GM19372 (cell line): ENCODE results near the gene FAM187B.

Experiments used
- ATAC-seq: cut with Tn5 transposase; IDR thresholded peaks from one replicate; pipeline ENCODE4 v1.9.1; 2021; ENCODE audit warnings: mild to moderate bottlenecking, low read depth, moderate library complexity; ENCODE audit not compliant: unreplicated experiment

FAM187B gene

GRCh38 chr19:35228177-35228930 is at the start of gene FAM187B:
TSS of gene FAM187B (minus strand) at chr19:35228739. CDS start at chr19:35228680, 59 bp downstream.
- no peak for ATAC-seq

- no peak for ATAC-seq
These were observed 48.3 kb upstream of the FAM187B start for GRCh38 chr19:35276706-35277281.

- ATAC-seq: no peak
These were observed 45.8 kb upstream of the FAM187B start for GRCh38 chr19:35274323-35274722.

- no peak for ATAC-seq
These were observed 45.2 kb upstream of the FAM187B start for GRCh38 chr19:35273686-35274259.

GRCh38 chr19:35272954-35273649 is 44.6 kb upstream of the FAM187B start:
- ATAC-seq: no peak

GRCh38 chr19:35272122-35272719 is 43.7 kb upstream of the FAM187B start:
- ATAC-seq: no peak

- ATAC-seq: no peak
These were observed 43.0 kb upstream of the FAM187B start for GRCh38 chr19:35271546-35271945.

- no peak for ATAC-seq
These were observed 41.9 kb upstream of the FAM187B start for GRCh38 chr19:35270381-35270811.

- peak; percentile 57 for ATAC-seq
These were observed 41.0 kb upstream of the FAM187B start for GRCh38 chr19:35269438-35270117.

GRCh38 chr19:35268536-35269437 is 40.2 kb upstream of the FAM187B start, which contains the start of gene USF2:
TSS of gene USF2 (plus strand) at chr19:35268962. CDS start at chr19:35269102, 140 bp downstream.
- ATAC-seq: peak; percentile 31

- peak; percentile 44 for ATAC-seq
These were observed 39.4 kb upstream of the FAM187B start for GRCh38 chr19:35267818-35268535.

- no peak for ATAC-seq
These were observed 38.8 kb upstream of the FAM187B start for GRCh38 chr19:35267353-35267817.

GRCh38 chr19:35266520-35267352 is 38.2 kb upstream of the FAM187B start:
- no peak for ATAC-seq

GRCh38 chr19:35265900-35266519 is 37.5 kb upstream of the FAM187B start:
- no peak for ATAC-seq

GRCh38 chr19:35265126-35265899 is 36.8 kb upstream of the FAM187B start:
- no peak for ATAC-seq
